ENCODE data around the gene SEC23B.

SEC23B gene

GRCh38 chr20:18589941-18590674, 82.4 kb downstream of the SEC23B start:
- TF ChIP-seq TAF1 (IDR thresholded peaks at IDR 0.05; ENCODE audit: borderline replicate concordance, insufficient read depth, low read length), result no peak

GRCh38 chr20:18596270-18596669, 88.5 kb downstream of the SEC23B start:
- TF ChIP-seq TAF1 (IDR thresholded peaks at IDR 0.05; ENCODE audit: borderline replicate concordance, insufficient read depth, low read length), result no peak
- TF ChIP-seq REST (IDR thresholded peaks at IDR 0.05; ENCODE audit: insufficient read depth in 1 of 2, low read depth in 2 of 2, low read length in 2 of 2), result no peak
- no peak for TF ChIP-seq POLR2AphosphoS5 (IDR thresholded peaks at IDR 0.05; ENCODE audit: low read depth, low read length)
- TF ChIP-seq FOXP2 (optimal IDR thresholded peaks at IDR 0.05; ENCODE audit: borderline replicate concordance, extremely low read depth, extremely low read length, insufficient read depth), result no peak
- no peak for TF ChIP-seq SIN3A (IDR thresholded peaks at IDR 0.05; ENCODE audit: borderline replicate concordance, insufficient read depth, low read length)

GRCh38 chr20:18609741-18610140, 102.0 kb downstream of the SEC23B start:
- TF ChIP-seq POLR2AphosphoS5 (IDR thresholded peaks at IDR 0.05; ENCODE audit: low read depth, low read length), result no peak
- TF ChIP-seq SIN3A (IDR thresholded peaks at IDR 0.05; ENCODE audit: borderline replicate concordance, insufficient read depth, low read length), result no peak
- no peak for TF ChIP-seq FOXP2 (optimal IDR thresholded peaks at IDR 0.05; ENCODE audit: borderline replicate concordance, extremely low read depth, extremely low read length, insufficient read depth)
- TF ChIP-seq REST (IDR thresholded peaks at IDR 0.05; ENCODE audit: insufficient read depth in 1 of 2, low read depth in 2 of 2, low read length in 2 of 2), result no peak
- no peak for TF ChIP-seq TAF1 (IDR thresholded peaks at IDR 0.05; ENCODE audit: borderline replicate concordance, insufficient read depth, low read length)

Measured in PFSK-1 (cell line).